Coronary artery (tissue), 2 donors: ENCODE data around the gene RFTN1.

Experiments
- DNase-seq: peaks from one replicate; pipeline ENCODE4 v3.0.0-alpha.2; 2017; ENCODE audit warnings: low spot score
- H3K27ac ChIP-seq, 2 donors: fragments of 200-600 bp; sonication (generic); one replicate each; pipeline ENCODE4 v1.5.1; 2016 to 2019
- H3K4me3 ChIP-seq: fragments of 200-600 bp; sonication (generic); 2 replicates; pipeline ENCODE4 v1.5.1; 2016; ENCODE audit warnings: mild to moderate bottlenecking, moderate library complexity
- CTCF ChIP-seq: fragments of 200-600 bp; sonication (generic); IDR thresholded peaks from one replicate; pipeline ENCODE4 v1.5.1; 2019; ENCODE audit warnings: antibody characterized with exemption

RFTN1 gene

GRCh38 chr3:16358336-16358735 lies 155.2 kb downstream of the RFTN1 start:
- Histone ChIP-seq H3K4me3 (no peak overlapping the region), H3K27ac (no peak overlapping the region)
- DNase-seq = no peak
- TF ChIP-seq CTCF = no peak

- no peak for TF ChIP-seq CTCF
- DNase-seq = no peak
- Histone ChIP-seq H3K4me3 (no peak overlapping the region), H3K27ac (no peak overlapping the region)
Measured at GRCh38 chr3:16357186-16358121, 156.0 kb downstream of the RFTN1 start.

GRCh38 chr3:16355828-16356227 lies 157.7 kb downstream of the RFTN1 start:
- DNase-seq = no peak
- no peak overlapping the region for H3K27ac ChIP-seq
- no peak overlapping the region for H3K4me3 ChIP-seq
- no peak for TF ChIP-seq CTCF

GRCh38 chr3:16354291-16354690 lies 159.2 kb downstream of the RFTN1 start:
- TF ChIP-seq CTCF = no peak
- no peak for DNase-seq
- H3K4me3 ChIP-seq = no peak overlapping the region
- no peak overlapping the region for H3K27ac ChIP-seq

- Histone ChIP-seq H3K4me3 (no peak overlapping the region), H3K27ac (no peak overlapping the region)
- no peak for TF ChIP-seq CTCF
- DNase-seq = no peak
Measured at GRCh38 chr3:16352428-16352827, 161.1 kb downstream of the RFTN1 start.

GRCh38 chr3:16350597-16351318 lies 162.7 kb downstream of the RFTN1 start:
- TF ChIP-seq CTCF = no peak
- no peak overlapping the region for H3K27ac ChIP-seq
- no peak overlapping the region for H3K4me3 ChIP-seq
- no peak for DNase-seq
